Raji (cell line): ENCODE data around the gene SIGLEC10.
A peak's percentile ranks its signal among the peaks of the same experiment; 100 is the strongest.

Experiments
- POLR2A ChIP-seq: IDR thresholded peaks from 2 replicates; pipeline ENCODE4 v1.6.1; 2011; ENCODE audit warnings: low read depth, low read length, control low read depth; ENCODE audit not compliant: insufficient read depth

SIGLEC10 gene

DNA sequence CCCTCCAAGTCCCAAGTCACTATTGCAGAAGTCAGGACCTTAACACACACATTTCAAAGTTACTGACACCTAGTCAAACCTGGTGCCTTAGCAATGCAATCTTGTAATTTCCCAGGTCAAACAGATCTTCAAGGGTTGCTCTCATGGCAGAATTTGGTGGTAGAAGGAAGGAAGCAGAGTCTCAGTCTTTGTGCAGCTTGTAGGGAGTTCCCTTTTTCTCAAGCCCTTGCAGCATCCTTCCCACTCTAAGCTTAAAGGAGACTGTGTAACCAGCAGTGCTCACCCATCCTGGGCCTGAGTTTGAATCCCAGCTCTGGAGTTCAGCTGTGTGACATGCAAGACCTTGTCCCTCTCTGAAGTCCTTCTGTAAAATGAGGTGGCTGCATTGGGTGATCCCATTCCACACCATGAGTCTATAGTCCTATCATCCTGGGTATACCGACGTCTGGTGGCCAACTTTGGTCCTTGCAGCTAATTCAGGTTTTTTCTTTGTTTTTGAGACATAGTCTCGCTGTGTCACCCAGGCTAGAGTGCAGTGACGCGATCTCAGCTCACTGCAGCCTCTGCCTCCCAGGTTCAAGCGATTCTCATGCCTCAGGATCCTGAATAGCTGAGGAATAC lies 9.8 kb downstream of the SIGLEC10 start:
- no peak for TF ChIP-seq POLR2A

DNA sequence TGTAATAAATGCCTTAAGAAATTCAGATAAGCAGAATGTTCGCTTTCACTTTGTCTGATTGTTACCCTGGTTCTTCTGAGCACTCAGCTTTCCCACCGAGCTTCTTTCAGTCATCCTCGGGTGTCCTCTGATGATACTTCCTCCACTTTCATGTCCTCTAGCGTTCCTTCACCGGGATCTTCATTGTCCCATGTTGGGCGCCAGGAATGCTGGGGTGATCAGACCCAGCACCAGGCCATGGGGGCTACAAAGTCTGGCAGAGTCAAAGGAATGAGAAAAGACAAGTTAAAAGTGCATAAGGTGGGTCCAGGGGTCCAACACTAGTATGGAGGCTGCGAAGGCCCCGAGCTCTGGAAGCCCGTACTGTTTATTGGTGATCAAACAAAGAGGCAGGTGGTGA lies 15.3 kb downstream of the SIGLEC10 start:
- TF ChIP-seq POLR2A = no peak

DNA sequence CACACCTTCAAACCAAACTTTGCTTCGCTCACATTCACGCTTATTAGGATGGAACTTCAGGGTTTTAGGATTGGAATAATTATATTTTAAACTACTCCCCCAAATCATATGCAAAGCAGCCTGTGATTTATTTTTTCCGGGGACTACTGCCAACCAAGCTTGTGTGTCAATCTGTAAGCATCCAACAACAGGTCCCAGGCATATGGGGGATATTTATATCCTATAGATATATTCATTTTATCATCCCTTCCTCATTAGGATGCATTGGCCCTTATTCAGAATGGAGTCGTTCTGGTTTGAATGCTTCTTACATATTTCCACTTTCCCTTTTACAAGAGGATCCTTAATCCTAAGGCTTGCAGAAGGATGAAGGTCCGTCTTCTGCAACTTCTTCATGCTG lies 18.2 kb downstream of the SIGLEC10 start:
- TF ChIP-seq POLR2A = no peak

DNA sequence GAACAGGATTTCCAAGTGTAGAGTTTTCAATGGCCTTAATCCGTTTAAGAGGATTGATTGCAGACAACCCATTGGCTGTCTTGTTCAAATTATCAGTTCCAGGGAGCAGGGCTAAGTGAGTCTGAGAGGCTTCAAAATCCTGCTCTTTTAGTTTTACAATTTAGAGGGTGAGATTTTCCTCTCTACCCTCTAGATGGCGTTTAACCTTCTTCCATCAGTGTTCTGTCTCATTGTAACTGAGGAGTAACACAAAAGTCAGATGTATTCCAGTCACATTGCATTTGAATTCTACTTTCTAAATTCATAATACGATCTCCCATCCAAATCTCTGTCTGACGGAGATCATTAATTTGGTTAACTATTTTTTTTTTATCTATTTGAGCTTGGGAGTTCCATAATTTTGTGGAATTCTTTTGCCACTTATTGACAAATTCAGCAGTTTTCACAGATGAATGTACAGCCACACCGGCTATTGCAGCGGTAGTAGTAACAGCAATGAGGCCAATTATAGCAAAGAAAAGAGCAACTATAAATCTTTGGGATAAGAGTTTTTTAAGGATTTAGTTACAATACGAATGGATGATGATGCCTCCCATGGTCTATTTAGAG lies 19.2 kb downstream of the SIGLEC10 start:
- no peak for TF ChIP-seq POLR2A

DNA sequence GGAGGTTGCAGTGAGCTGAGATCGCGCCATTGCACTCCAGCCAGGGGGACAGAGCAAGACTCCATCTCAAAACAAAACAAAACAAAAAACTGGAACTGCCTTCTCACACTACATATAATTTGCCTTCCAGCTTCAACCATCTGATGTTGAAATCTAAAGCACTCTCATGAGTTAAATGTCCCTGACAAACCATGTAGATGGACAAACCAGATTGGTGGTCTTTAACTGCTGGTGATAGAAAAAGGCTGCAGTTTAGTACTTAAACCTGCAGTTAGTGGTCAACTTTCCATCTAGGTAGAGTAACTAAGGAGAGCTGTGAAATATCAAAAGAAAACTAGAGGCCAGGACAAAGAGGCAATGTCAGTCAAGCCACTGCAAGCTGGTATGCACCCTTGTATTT lies 21.3 kb downstream of the SIGLEC10 start:
- TF ChIP-seq POLR2A = no peak

DNA sequence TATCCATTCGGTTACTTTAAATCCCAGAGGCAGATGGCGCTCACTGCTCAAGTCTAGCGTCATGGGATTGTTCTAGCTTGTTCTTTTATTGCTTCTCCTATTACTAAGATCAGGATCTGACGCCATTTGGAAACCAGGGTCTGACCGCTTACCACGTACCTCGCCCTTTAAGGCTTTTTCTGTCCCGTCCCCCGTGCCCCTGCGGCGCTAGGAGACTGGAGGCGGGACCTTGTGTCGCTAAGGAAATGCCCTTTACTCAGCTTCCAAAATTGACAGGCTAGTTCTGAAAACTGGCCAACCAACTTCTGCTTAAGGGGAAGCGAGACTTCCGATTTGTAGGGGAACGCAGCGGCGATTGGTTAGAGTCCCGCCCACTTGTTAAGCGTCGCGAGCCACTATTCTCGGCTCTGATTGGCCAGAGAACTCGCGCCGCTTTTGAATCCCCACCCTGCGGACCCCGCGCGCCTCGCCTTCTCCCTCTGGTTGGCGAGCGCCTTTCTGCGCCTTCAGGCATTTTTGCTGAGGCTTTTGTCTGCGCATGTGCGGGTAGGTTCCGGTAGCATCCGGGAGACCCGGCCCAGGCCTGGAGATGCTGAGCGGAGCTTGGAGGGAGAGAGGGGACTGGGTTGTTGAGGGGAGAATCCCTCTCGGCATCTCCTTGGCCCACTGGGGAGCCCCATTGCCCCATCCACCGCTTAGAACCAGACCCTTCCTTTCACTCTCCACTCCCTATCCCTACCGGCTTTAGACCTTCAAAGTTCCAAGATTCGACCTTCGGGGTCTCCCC lies 23.2 kb downstream of the SIGLEC10 start:
- TF ChIP-seq POLR2A = peak; percentile 75

DNA sequence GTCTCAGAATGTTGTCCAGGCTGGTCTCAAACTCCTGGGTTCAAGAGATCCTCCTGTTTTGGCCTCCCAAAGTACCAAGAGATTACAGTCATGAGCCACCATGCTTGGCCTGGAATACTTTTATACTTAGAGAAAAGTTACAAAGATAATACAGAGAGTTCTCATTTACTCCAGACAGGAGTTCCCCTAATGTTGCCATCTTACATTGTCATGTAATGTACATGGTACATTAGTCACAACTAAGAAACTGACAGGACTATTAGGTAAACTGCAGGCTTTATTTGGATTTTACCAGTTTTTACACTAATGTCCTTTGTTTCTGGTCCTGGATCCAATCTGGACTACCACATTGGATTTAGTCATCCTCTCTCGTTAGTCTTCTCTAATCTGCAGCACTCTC lies 24.7 kb downstream of the SIGLEC10 start:
- TF ChIP-seq POLR2A = no peak

DNA sequence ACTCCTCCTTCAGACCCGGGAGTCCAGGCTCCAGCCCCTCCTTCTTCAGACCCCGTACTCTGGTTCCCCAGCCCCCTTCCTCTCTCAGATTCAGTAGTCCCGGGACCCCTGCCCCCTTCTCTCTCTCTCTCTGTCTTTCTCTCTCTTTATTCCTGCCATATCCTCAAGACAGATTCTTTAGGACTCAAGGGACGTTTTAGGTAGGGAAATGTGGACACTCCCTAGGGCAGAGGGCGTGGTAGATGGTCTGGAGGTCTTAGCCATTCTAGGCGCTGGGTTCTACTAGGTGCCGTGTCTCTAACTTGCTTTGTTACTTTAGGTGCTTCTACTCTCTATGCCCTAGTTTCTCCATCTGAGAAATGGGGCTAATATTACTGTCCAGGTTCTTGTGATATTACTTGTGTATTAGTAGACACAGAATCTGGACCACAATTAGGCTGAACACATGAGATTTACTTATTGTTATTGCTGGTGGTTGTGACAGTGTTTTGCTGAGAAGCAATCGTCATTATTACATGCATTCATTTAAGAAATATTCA lies 26.3 kb downstream of the SIGLEC10 start:
- TF ChIP-seq POLR2A = no peak

DNA sequence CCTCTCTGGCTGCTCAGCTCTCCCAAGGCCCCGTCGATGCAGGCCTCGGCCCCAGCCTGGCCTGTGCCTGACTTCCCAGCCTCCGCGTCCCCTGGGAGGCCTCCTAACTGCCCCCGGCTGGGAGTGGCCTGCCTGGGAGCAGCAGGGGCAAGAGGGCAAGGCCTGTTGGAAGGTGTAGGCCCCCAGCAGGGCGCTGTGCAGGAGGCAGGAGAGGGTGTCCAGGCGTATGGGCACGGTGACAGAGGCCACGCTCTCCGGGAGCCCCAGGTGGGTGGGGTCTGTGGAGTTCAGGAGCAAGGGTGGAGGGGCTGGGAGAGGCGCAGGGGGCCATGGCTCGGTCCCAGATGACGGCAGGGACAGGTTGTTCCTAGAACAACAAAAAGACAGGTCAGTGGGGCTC lies 28.3 kb downstream of the SIGLEC10 start:
- no peak for TF ChIP-seq POLR2A

DNA sequence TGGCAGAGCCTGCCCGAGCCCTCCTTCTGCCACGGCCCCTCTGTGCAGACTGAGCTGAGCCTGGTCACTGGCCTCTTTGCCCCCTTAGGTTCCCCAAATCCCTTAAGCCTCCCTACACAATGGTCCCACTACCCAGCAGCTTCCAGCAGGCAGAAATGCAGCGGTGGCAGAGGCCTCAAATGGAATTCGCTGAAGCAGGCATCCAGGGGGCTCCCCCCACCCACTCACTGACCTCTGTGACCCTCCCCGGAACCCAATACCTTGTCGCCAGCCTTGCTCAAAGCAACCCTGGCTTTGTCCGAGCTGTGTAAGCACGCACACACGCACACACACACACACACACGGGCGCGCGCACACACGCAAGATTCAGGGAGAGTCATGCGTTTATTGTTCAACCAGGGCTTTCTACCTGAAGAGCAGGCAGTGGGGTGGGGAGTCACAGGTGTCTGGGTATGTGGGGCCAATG lies 29.5 kb downstream of the SIGLEC10 start, which contains the start of gene LIM2:
TSS of gene LIM2 (minus strand) at position 51 of the 466 bp plus-strand sequence. CDS start 531 bp downstream, outside the sequence.
- no peak for TF ChIP-seq POLR2A

DNA sequence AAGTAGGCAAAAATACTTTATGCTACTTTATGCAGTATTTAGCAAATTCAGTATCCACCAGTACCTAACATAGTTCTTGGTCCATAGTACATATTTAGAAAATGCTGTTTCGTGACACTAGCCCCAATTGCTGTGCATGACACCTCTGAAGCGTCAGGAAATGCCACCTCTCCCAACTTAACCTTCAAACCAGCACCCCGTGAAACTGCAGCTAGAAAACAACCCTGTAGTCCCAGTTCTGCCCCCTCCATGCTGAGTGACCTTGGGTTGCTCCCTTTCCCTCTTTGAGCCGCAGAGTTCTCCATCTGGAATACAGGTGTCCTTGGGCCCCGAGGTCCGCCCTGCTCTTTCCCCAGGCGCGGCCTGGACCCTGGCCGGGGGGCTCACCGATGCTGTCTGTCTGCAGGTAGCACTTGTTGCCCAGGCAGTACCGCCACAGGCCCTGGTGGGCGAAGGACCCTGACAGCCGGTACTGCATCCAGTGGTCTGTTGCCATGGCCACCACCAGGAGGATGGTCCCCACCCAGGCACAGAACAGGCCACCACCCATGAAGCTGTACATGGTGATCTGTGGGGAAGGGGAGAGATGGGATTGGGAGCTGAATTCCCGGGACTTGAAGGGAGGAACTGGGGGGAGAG lies 30.4 kb downstream of the SIGLEC10 start:
- no peak for TF ChIP-seq POLR2A

DNA sequence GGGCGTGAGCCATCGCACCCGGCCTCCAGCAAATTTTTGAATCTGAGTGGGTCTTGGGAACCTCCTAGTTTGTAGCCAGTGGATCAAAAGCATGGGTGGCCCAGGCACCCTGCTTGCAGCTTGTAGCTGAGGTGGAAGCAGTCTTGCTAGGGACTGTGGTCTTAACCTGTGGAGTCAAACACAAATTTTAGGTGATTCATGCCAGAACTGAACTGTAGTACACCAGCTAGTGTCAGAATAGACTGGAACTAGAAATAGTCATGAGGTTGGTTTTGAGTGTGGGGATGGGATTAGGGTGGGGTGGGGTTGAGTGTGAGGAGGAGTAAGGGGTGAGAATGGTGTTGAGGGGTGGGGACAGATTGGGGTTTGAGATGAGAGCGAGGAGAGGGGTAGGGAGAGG lies 35.4 kb downstream of the SIGLEC10 start:
- TF ChIP-seq POLR2A = no peak

DNA sequence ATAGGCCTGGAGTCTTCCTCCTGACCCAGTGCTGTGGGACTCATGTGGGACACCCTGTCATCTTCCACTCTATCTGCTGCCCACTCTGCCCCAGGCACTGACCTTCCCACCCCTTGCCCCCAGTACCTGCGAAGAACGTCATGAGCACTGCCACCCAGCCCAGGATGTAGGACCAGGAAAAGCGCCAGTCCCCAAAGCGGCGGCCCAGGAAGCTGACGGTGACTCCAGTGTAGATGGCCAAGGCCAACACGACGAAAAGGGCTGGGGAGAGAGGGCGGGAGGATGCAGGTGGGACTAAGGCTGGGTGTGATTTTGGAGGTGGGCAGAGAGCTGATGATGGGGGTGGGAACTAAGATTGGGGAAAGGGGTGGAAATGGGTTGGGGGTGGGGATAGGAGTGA lies 37.1 kb downstream of the SIGLEC10 start:
- no peak for TF ChIP-seq POLR2A

DNA sequence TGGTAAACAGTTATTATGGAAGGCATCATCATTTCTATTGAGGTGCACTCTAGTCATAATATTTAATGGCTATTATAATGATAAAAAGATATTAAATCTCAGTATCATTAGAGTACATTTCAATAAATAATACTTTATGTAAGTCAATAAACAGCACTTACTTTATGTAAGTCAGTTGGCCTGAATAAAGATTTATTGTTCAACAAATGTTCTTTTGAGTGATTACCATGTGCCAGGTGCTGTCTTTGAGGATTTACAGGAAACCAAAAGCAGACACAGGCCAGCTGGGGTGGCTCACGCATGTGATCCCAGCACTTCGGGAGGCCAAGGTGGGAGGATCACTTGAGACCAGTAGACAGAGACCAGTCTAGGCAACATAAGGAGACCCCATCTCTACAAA lies 40.0 kb downstream of the SIGLEC10 start:
- TF ChIP-seq POLR2A = no peak

DNA sequence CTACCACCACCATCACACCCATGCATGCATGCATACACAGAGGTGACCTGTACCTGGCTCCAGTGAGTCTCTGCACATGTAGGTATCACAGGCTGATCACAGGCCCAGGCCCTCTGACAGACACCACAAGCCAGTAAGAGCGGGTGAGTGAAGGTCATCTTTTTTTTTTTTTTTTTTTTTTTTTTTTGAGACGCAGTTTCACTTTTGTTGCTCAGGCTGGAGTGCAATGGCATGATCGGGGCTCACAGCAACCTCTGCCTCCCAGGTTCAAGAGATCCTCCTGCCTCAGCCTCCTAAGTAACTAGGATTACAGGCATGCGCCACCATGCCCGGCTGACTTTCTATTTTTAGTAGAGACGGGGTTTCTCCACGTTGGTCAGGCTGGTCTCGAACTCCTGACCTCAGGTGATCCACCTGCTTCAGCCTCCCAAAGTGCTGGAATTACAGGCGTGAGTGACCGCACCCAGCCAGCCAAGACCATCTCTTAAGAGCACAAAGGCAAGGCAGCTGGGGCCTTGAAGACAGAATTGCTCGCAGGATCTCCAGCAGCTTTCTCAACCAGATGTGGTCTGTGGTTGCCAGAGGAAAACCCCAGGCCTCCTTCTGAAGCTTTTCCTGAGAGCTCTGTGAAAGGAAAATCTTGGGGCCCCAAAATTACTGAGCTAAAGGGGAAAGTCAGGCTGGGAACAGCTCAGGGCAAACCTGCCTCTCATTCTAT lies 41.8 kb downstream of the SIGLEC10 start:
- no peak for TF ChIP-seq POLR2A
